ENCODE data around the gene KRT80.

Gene KRT80

DNA sequence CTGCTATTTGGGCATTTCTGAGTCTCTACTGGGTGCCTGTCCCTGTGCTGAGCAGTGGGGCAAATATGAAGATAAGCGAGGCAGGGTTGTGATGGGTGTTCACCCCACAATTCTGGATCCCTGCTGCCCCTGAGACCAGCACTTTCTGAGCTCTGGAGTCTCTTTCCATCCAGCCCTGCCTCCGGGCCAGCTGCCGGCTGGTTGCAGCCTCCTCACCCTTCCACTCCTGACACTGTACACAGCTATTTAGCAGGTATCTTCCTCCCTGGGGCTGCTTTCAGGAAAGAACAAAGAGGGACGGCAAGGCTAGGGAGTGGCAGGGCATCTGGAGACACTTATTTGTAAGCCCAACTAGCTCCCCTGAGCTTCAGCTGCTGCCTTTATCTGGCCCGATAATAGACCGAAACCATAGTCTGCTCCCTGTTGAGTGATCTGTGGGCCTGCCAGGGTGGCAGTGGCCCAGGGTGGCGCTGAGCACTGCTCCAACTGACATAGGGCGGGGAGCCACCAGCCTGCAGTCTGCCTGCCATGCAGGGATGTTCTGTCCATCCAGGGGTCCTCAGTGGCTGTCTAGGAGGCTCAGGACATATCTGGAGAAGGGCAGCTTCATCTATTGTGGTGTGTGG is 7.6 kb upstream of the KRT80 start:
- no peak for DNase-seq (ENCODE audit: low spot score)

DNA sequence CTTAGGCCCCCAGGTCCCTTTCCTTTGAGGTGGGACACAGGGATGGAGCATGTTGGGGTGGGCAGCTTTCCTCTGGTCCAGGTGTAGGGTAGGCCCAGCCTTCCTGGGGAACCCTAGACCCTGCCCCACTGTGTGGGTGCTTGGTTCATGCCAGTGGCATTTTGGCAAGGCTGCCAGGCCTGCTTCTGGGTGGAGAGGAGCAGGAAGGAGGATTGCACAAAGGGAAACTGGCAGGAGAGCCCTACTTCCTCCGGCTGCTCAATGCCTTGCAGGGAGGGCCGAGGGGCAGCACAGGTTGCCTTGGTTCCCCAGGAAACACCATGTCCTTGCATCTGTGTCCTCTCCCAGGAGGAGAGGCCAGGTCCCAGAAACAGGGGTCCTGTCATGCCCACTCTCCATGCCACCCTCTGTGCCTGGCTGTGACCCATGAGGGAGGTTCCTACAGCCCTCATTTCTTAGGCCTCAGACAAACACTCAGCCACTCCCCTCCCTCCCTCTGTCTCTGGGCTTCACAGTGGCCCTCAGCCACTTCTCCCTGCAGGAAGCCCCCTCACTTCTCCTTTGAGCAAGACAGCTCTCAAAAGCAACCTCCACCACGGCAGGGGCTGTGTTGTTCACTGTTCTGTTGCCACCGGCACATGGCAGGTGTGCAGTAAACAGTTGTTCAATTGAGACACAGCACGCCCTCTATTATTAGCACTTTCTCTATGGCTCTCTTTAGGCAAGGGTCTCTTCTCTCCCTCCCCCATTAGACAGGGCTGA is 6.8 kb upstream of the KRT80 start:
- no peak for DNase-seq (ENCODE audit: low spot score)

DNA sequence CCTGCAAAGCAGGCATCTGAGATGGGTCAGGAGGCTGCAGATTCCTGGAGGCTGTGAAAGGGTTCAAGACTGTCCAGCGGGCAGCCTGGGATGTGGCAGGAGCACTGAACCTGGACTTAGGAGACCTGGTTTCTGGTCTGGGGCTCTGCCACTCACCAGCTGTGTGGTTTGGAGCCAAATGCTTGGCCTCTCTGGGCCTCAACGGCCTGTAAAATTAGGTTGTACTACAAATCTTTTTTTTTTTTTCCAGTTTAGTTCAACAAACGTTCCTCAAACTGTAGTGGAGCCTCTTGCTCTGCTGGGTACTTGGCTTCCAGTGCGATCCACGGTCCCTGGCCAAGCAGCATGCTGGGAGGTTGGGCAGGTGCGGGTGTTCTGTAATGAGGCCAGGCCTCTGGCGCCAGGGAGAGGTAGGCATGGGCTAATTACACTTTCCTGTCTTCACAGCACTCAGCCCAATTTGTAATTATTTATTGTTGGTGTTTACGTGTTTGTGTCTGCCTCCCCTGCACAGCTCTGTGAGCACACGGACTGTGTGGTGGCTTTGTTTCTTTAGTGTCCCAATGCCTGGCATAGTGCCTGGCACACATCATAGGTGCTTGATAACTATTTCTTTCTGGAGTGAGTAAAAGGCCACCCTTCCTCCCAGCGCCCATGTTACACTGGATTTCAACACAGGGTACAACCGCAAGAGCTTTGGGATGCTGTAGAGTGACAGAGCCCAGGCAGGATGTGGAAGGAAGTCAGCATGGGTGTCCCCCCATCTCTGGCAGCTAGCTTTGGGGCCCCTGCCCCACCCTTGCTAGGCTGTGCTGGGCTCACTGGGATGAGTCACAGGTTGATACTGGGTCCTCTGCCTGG is 5.8 kb upstream of the KRT80 start:
- no peak for DNase-seq (ENCODE audit: low spot score)

DNA sequence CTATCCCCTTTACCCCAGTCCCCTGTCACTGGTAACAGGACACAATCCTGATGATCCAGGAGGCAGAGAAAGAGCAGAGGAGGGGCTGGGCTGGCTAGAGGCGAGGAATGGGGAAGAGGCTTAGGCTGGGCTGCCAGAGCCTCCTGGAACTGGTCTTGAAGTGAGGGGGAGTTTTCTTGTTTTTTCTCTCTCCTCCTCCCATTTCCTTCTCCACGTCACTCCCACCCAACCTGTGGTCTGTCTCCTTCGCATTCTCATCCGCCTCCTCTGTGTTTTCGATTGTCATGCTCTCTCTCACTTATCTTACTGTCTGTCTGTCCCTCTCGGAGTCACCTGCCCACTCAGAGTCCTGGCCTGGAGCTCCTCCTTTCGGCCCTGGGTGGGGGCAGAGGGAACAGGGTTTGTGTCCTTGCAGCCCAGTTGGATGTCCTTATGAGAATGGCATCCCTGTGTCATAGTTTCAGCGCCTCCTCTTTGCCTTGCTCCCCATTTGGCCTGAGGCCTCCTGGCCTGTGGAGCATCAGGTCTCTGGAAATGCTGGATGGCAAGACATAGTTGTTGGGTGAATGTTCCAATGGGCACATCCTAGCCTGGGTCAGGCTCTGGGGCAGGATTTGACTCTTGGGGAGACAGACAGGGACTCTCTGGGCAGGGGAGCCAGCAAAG is 3.4 kb upstream of the KRT80 start:
- DNase-seq (ENCODE audit: low spot score), result no peak

DNA sequence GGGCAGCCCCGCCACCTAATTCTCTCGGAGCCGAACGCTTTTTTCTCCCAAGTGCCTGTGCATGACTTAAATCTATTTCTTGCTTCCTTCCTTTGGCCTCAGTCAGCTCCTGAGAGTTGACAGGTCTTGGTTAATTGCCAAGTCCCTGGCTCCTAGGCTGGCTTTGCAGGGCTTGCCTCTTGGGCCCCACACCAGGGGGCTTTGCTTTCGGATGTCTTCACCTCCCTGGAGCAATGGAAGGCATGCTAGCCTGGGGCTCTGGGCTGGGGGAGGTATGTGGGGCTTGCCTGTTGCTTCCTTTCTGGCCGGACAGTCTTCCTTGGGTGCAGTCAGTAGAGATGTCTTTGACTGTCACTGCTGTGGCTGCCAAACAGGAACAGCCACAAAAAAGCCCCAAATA is 2.2 kb upstream of the KRT80 start:
- DNase-seq (ENCODE audit: low spot score), result no peak

DNA sequence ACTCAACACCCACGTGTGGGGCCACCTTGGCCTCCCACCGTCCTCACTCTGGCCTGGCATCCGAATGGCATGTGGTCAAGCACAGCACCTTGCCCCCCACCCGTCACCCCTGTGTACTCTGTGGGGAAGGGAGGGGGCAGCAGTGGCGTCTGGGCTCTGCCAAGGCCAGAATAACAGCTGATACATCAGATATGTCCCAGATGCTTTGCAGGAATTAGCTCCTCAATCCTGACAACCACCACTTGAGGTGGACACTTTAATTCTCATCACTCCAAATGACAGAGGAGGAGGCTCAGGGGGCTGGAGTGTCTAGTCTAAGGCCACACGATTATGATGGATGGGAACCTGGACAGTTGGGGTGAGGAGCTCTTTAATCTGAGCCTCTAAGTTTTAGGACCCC is 1.7 kb upstream of the KRT80 start:
- DNase-seq (ENCODE audit: low spot score), result no peak

DNA sequence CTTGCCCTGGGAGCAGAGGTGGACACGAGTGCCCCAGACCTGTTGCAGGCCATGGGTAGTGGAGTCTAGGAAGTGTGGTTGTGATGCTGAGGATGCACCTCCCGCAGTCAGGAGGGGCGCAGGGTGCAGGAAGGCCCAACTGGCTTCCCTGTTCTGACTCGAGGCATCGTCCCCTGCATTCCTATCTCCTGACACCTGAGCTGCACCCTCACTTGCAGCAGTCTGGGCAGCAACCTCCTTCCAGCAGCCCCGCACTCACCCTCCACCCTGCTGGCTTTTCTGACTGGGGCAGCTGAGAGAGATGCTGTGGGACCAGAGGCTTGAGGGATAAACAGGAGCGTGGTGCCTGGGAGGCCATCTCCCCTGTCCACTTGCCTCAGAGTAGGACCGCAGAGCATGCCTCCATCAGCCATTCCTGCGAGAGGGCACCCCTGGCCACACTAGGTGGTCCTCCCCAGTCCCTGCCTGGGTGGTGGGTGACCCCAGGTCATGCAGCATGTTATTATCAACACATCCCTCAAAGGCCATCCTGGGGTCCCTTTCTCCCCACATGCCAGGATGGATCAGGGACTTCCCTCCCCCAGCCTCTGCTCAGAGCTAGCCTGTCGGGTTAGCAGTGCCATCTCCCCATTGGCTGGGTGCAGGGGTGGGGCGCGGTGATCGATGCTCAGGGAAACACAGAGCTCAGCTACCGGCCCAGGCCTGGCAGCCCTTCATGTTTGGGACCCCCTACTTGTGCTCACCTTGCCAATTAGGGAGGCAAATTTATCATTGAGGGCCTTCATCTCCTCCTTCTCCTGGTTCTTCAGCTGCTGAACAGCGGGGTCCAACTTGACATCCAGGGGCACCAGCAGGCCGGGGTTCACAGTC is 719 bp downstream of the KRT80 start:
- DNase-seq (ENCODE audit: low spot score), result no peak

DNA sequence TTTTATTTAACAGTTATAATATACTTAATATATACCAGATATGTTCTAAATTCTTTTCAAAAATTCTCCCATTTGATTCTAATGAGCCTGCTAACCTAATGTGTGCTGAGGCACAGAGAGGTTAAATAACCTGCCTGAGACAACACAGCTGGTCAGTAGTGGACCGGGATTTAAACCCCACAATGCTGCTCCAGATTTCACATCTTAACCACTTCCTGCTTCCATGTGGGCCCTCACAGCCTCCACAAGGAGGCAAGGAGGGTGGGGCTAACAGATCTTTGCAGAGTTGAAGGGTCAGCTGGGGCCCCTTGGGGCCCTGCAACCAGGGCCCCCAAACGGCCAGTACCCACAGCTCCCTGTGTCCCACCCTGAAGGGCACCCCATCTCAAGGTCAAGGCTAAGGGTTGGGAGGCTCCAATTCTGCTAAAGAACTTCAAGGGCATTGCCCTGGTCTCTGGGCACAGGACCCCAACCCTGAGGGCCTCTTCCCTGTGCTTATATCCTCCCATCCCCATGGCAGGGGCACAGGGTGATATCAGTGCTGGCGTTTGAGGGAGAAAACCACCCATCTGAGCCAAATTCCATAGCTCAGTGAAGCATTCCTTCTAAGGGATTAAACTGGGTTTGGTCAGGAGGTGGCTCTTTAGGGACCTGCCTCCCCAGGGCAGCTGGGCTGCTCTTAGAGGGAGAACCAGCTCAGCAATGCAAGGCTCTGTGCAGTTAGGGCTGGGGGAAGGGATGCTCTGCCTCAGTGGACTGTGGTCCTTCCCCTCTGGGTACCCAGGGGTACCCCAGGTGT is 2.2 kb downstream of the KRT80 start:
- no peak for DNase-seq (ENCODE audit: low spot score)

DNA sequence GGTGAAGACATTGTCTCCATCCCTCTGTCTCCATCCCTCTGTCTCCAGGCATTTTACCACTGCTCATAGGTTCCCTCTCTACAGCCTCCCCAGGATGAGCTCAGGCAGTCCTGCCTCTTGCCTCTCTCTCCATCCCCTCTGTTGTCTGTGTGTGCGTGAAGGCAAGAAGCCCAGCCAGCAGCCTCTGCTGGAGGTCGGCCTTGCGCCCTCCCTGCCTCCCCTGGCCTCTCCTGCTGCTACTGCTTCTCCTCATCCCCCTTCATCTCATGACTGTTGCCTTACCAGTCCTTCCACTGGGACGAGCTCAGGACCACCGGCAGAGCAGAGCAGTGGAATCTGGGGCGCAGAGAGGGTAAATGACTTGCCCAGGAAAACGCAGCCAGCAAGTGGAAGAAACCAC is 3.2 kb downstream of the KRT80 start:
- no peak for DNase-seq (ENCODE audit: low spot score)

DNA sequence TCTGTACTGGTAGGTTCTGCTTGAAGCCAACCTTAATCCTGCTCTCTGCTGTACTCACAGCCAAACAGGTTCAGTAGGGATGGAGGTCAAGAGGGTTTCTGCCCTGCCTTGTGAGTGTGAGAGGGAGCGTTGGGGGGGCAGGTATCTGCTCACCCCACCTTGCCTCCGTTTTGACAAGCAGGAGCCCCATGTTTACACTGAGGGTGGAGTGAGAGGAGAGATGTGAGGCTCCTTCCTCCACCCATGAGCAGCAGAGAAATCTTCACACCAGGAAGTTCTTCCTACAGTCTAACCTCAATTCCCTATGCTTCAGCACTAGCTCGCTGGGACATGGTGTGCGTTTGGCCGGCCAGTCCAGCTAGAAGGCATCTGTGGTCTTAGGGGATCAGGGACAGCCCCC is 4.2 kb downstream of the KRT80 start:
- DNase-seq (ENCODE audit: low spot score), result no peak

DNA sequence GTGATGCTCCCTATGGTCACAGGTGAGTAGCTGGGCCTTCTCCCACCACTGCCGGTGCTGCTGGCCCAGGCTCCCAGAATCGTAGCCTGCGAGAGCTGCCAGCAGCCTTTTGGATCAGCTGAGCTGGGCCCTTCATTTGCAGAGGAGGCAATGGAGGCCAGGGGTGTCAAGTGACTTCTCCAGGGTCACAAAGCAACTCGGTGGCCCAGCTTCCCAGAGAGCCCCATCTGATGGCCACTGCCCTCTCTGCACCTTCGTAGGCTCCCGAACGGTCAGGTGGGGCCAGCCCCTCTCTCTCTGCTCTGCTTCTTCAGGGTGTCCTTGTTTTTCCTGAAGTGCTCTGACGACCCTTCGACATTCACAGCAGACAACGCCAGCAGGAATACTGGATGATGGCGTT is 4.6 kb downstream of the KRT80 start:
- DNase-seq (ENCODE audit: low spot score), result no peak

DNA sequence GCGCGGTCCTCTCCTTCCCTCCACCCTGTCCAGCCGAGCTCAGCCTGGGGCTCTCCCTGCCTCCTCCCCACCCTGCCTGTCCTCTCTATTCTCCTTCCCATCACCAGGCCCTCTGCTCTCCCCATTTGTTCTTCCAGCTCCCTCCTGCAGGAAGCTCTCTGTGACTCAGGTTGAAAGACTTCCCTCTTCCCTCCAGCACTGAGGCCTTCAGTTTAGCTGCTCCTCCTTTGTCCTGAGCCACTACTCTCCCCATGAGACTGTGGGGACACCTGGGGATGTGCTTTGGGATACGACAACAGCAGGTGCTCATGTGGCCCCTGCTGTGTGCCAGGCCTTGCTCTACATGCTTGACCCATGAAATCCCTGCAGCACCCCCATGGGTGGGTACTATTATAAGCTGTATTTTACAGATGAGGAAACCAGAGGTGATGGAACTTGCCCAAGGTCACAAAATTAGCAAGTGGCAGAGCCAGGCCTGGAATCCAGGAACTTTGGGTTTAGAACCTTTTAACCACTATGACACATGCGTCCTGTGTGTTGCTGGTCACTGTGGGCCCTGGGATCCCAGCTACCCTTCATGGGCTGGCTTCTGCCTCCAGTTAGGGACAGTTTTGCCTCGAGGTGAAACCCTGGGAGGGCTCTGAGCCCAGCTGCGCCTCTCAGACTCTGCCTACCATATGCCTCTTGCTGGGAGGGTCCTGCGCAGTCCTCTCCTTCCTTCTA is 5.5 kb downstream of the KRT80 start:
- DNase-seq (ENCODE audit: low spot score), result no peak

DNA sequence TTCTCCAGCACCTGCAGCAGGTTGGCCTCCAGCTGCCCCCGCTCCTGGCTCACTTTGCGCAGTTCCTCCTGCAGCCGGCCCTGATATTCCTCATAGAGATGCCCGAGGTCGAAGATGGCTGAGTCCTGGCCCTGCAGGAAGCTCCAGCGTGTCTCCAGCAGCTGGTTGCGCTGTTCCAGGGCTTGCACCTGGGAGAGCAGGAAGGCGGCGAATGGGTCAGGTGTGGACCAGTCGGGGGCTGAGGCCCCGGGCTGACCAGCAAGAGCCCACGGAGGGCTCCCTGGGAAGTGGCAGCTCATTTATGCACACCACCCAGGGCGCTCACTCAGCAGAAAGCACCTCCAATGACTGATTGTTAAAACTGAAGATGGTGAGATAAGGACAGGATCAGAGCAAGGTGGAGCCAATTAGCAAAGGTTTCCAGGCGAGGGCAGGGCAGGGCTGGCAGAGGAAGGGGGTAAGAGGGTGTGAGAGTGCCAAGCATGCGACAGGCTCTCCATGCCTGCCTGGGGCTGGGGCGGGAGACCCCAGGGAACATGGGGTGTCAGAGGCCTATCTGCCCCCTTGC is 6.3 kb downstream of the KRT80 start:
- no peak for DNase-seq (ENCODE audit: low spot score)

DNA sequence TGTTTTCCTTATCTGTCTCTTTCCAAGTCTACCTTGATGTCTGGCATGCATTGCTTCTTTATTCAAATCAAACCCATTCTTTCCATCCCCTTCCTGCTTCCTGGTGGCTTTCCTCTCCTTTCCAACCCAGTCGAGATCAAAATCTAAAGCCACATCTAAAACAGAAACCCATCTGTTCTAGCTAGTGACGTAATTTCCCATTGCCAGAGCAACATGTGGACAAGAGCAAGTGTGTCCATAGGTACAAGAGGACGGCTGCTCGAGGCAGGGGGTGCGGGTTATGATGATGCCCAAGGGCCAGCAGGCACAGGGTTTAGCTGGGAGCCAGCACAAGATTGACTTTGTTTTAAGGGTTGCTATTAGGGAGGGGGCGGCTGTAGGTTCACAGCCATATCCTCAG is 7.0 kb downstream of the KRT80 start:
- DNase-seq (ENCODE audit: low spot score), result no peak

DNA sequence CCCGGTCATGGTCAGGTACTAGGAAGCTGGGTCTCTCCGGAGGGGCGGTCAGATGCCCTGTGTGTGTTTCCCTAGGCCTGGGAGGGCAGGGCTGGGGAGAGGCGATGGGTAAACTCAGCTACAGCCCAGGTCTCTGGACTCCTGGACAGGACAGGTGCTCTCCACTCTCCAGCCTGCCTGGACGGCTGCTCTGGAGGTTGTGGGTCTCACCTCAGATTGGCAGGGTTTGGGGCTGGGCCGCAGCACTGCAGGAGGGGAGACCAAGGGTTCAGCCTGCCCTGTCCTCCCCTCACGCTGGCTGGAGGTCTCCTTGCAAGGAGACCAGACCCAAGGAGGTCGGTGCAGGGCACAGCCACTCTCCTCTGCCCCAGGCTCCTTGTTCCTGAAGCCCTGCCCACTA is 7.8 kb downstream of the KRT80 start:
- no peak for DNase-seq (ENCODE audit: low spot score)

DNA sequence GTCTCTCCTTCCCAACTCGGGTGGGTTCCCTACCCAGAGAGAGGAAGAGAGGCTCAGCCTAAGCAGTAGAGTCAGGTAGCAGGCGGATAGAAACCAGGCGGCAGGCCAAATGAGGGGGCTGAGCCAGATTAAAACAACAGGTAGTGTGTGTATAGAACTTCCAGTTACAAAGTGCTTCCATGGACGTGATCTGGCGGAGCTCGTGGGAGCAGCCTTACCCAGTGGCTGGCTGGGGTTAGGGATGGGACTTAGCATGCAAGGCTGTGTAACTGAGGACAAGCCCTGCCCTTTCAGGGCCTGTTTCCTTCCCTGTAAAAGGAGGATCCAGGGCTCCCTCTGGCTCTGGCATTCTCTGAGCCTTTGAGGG is 8.3 kb downstream of the KRT80 start:
- no peak for DNase-seq (ENCODE audit: low spot score)

DNA sequence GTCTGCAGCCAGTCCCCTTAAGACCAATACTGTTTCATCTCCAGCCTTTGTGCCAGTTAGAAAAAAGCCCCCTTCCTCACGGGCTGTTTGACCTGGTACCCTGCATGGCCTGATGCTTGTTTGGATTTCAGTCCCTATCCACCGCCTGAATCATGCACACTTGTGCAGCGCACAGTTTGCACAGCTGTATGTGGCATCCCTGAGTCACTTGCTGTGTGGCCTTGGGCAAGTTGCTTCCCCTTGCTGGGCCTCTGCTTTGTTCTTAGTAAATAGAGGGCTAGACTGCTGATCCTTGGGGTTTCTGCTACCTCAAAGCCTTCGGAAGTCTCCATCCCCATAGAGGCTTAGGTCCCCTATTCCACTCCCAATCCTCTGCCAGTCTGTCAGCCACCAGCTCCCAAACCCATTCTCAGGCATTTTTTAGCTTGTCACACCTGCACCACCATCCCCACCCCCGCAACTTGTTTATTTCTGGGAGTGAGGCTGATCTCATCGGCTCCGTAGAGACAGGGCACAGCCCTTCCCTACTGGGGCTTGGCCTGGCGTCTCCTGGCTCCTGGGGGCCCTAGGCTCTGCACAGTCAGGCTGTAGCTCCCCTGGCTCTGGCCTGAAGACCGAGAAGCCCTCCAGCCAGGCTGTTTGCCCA is 8.8 kb downstream of the KRT80 start:
- no peak for DNase-seq (ENCODE audit: low spot score)

DNA sequence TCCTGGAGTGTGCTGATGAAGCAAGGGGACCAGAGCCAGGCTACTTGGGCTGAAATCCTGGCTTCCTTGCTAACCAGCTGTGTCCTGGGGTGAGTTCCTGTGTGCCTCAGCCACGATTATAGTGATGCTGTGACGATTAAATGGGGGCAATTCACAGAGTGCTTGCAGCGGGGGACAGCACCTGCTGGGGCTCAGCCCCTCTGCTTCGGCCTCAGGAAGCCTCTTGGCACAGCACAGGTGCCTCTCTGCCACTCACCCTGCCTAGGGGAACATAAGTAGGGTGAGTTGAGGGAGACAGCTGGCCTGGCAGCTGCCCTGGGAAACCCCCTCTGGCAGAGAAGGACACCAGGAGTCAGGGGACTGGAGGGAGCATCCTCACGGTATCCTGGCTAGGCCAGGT is 9.4 kb downstream of the KRT80 start:
- no peak for DNase-seq (ENCODE audit: low spot score)

DNA sequence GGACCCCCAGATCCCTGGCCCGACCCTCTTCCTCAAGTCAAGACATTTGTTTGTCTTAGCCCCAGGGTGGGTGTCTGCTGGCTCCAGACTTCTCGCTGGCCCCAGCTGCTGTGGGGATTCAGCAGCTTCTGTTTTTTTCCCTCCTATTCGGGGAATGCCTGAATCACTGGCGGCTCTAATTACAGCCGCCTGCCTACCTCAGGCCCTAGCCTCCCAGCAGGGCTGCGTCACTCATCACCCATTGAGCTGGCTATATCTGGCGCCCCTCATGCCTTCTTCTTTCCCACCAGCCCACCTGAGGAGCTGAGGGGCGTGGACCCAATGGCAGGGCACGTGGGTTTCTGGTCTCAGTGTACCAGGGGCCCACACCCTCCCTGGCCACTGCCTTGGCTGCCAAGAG is 10.1 kb downstream of the KRT80 start:
- DNase-seq (ENCODE audit: low spot score), result no peak
